ENCODE data around the gene KLF9.

Gene KLF9

DNA sequence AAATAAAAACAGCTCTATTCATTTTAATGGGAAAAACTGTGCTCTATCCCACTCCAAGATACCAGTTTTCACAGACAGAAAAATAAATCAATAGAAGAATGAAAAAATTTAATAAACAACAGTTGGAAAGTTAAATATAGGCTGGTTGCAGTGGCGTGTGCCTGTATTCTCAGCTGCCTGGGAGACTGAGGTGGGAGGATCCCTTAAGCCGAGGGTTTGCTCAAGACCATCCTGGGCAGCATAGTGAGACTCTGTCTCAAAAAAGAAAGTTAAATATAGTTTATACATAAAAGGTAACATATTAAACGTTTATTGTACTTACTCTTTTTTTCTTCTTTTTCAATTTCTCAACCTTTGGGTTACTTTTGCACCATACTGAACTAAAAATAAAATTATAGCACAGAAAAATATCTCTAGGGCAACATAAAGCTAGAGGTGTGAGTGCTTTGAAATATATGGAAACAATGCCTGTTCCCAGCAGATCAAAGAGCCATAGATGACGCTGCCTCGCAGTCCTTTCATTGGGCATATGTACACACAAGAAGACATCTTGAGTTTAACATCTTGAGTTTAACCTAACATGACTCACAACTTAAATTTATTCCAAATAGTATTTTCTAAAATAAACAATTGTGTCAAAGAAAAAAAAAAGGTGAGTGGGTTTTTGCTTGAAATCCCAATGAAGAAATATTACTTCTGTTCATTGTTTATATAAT lies 25.7 kb upstream of the KLF9 start:
- TF ChIP-seq, protein P1, sequence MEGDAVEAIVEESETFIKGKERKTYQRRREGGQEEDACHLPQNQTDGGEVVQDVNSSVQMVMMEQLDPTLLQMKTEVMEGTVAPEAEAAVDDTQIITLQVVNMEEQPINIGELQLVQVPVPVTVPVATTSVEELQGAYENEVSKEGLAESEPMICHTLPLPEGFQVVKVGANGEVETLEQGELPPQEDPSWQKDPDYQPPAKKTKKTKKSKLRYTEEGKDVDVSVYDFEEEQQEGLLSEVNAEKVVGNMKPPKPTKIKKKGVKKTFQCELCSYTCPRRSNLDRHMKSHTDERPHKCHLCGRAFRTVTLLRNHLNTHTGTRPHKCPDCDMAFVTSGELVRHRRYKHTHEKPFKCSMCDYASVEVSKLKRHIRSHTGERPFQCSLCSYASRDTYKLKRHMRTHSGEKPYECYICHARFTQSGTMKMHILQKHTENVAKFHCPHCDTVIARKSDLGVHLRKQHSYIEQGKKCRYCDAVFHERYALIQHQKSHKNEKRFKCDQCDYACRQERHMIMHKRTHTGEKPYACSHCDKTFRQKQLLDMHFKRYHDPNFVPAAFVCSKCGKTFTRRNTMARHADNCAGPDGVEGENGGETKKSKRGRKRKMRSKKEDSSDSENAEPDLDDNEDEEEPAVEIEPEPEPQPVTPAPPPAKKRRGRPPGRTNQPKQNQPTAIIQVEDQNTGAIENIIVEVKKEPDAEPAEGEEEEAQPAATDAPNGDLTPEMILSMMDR (IDR thresholded peaks at IDR 0.05; ENCODE audit: low read depth, low read length, missing control alignments) = no peak
- in situ Hi-C loops (cut with HindIII; ENCODE audit: low sequenced_read_pairs) = no loop called here
- DNase-seq (ENCODE audit: low read depth) = no peak
- H3K4me3 ChIP-seq (ENCODE audit: low read depth, low read length) = no peak overlapping the region

DNA sequence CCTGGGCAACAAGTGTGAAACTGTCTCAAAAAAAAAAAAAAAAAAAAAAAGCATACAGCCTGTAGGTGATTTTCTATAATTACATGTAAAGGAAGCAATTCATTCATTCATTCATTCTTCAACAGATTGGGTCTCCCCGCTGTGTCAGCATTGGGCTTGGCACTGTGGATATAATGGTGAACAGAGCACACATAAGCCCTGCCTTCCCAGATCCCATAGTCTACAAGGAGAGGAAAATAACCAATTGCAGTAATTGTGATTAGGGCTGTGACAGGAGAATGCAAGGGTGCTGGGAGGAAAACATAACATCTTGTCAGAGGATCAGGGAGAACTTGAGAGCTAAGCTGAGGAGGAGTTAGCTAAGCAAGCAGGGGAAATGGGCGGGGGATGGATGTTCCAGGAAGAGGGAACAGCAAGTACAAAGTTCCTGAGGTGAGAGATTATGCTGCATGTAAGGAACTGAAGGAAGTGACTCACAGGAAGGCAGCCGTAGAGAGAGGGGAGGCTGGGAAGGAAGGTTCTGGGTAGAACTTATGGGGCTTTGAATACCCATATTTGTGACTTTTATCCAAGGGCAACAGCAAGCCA lies 24.0 kb upstream of the KLF9 start:
- DNase-seq (ENCODE audit: low read depth) = no peak
- TF ChIP-seq, protein P1 (IDR thresholded peaks at IDR 0.05; ENCODE audit: low read depth, low read length, missing control alignments) = no peak
- in situ Hi-C loops (cut with HindIII; ENCODE audit: low sequenced_read_pairs) = no loop called here

DNA sequence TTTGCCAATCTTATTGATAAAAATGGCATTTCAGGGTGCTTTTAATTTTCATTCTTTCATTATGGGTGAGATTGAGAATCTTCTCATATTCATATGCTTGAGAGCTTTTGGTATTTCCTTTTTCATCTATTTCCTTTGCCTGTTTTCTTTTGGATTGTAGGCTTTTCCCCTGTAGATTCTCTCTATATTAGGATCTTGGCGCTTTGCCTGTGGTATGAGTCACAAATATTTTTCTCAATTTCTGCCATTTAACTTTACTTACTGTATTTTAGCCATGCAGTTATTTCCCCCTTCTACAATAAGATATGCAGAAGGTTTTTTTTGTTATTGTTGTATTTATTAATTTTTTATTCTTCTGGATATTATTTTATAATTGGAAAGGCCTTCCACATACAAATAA lies 21.5 kb upstream of the KLF9 start:
- in situ Hi-C loops (cut with HindIII; ENCODE audit: low sequenced_read_pairs) = no loop called here
- no peak overlapping the region for H3K4me3 ChIP-seq (ENCODE audit: low read depth, low read length)
- DNase-seq (ENCODE audit: low read depth) = peak; percentile 69
- TF ChIP-seq, protein P1 (IDR thresholded peaks at IDR 0.05; ENCODE audit: low read depth, low read length, missing control alignments) = no peak

More for the DNA sequence above, 24.0 kb upstream of the KLF9 start:
- H3K4me3 ChIP-seq (ENCODE audit: low read depth, low read length) = no peak overlapping the region

DNA sequence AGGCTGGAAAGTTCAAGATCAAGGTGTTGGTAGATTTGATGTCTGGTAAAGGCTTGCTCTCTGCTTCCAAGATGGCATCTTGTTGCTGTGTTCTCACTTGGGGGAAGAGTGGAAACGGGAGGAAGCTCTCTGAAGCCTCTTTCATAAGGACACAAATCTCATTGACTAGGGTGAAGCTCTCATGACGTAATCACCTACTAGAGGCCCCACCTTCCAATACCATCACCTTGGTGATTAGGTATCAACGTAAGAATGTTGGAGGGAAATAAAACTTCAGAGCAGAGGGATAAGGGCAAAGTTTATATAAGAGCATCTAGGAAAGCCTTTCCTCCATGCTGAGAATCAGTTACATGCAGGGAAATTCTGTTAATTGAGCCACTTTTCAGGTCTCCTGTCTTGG lies 15.4 kb upstream of the KLF9 start:
- H3K4me3 ChIP-seq (ENCODE audit: low read depth, low read length) = no peak overlapping the region
- TF ChIP-seq, protein P1 (IDR thresholded peaks at IDR 0.05; ENCODE audit: low read depth, low read length, missing control alignments) = no peak
- in situ Hi-C loops (cut with HindIII; ENCODE audit: low sequenced_read_pairs) = no loop called here
- DNase-seq (ENCODE audit: low read depth) = no peak

DNA sequence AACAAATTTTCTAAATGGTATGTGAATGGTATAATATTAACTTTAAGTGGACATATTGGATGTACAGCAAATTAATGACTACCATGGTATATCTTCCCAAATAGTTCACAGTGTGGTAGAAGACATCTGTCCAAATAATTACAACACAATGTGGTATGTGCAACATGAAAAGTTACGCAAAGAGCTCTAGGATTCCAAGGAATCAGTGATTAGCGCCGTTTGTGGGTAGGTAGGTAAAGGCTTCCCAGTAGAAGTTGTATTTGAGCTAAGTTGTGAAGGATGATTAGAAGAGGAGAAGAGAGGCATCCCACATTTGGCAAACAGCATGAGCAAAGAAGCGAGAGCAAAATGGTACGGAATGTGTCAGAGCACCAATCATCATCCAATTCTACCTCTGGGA lies 14.3 kb upstream of the KLF9 start:
- in situ Hi-C loops (cut with HindIII; ENCODE audit: low sequenced_read_pairs) = no loop called here
- DNase-seq (ENCODE audit: low read depth) = no peak
- no peak overlapping the region for H3K4me3 ChIP-seq (ENCODE audit: low read depth, low read length)

DNA sequence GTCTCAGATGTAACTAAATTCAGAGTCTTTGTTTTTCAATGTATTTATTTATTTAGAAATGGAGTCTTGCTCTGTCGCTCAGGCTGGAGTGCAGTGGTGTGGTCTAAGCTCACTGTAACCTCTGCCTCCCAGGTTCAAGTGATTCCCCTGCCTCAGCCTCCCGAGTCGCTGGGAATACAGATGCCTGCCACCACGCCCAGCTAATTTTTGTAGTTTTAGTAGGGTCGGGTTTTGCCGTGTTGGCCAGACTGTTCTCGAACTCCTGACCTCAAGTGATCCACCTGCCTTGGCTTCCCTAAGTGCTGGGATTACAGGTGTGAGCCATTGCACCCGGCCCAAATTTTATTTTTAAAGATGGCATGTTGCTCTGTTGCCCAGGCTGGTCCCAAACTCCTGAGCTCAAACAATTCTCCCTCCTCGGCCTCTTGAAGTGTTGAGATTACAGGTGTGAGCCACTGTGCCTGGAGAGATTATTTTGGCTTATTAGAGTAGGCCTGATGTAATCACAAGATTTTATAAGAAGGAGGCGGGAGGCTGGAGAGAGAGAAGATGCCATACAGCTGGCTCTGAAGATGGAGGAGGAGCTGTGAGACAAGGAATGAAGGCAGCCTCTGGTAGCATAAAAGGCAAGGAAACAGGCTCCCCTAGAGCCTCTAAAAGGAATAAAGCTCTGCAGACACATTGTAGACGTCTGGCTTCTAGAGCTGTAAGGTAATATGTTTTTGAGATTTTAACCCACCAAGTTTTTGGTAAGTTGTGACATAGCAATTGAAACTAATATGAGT lies 12.9 kb upstream of the KLF9 start:
- DNase-seq (ENCODE audit: low read depth) = no peak
- TF ChIP-seq, protein P1 (IDR thresholded peaks at IDR 0.05; ENCODE audit: low read depth, low read length, missing control alignments) = no peak
- in situ Hi-C loops (cut with HindIII; ENCODE audit: low sequenced_read_pairs) = no loop called here
- no peak overlapping the region for H3K4me3 ChIP-seq (ENCODE audit: low read depth, low read length)

More for the DNA sequence above, 14.3 kb upstream of the KLF9 start:
- TF ChIP-seq, protein P1 (IDR thresholded peaks at IDR 0.05; ENCODE audit: low read depth, low read length, missing control alignments) = no peak
